ENCODE results near the gene MZT2B.
"Not testable (repeated sequence)": the region's sequence is repeated elsewhere in the genome, so short reads cannot be mapped to it uniquely, and the experiment has no call there.

The MZT2B gene

GRCh38 chr2:130181880-130182682, at the start of gene MZT2B:
MZT2B (plus strand) TSS chr2:130182262; CDS start chr2:130182283, 21 bp downstream.
- DNase-seq (ENCODE audit: low read depth), result peak; percentile 33
- H3K4me3 ChIP-seq (ENCODE audit: low read depth, low read length), result peak within 1 kb of the TSS; percentile 78
- peak; percentile 88 for TF ChIP-seq CTCF (IDR thresholded peaks at IDR 0.05; ENCODE audit: control insufficient read depth, extremely low read depth, insufficient read depth)

DNA sequence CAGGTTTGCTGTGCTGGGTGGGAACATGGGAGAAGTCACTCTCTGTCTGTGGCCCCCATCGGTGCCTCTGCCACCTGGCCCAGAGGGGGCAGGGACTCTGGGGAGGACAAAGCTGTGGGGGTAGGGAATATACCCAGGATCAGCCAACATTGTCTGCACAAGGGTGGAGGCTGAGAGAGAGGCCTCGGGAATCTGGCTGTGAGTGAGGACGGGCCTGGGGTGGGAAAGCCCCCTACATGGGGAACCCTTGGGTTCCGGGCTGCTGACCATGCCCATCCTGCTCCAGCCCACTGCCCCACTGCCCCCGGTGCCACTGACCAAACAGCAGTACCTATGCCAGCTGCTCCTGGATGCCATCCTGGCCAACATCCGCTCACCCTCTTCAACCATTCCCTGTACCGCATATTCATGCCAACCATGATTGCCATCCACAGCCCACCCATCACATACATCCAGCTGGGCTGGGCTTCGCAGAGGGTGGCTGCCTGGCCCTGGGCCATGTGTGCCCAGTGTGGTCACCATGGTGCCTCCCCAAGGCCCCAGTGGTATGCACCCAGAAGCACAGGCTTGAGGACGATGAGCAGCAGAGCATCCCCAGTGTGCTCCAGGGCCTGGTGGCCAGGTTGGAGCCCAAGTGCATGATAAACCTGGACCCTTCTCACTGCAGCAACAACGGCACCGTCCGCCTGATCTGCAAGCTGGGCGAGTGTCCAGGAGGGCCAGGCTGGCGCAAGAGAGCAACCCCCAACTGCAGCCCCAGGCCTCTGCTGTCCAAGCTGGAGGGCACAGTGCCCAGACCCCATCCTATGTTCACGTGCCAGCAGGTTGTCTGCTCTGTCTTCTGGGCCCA, 46.1 kb upstream of the MZT2B start:
- H3K4me3 ChIP-seq (ENCODE audit: low read depth, low read length), result no peak overlapping the region
- no peak for DNase-seq (ENCODE audit: low read depth)
- TF ChIP-seq CTCF (IDR thresholded peaks at IDR 0.05; ENCODE audit: control insufficient read depth, extremely low read depth, insufficient read depth), result no peak

DNA sequence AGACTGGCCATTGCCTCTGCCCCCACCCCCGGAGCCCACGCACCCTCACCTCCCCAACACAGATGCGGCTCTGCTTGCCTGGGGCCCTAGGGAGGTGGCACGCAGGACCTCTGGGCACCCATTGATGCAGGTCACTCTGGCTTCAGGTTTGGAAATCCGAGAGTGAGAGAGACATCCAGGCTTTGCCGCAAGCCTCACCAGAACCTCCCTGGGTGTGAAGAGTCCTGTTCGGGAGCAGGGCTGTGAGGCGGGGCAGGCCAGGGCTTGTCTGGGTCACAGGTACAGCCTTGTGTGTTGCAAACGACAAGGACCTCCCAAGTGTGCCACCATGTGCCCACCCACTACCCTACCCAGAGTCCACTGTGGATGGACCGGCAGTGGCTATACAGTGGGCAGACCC, 45.5 kb upstream of the MZT2B start:
- not testable (repeated sequence) for DNase-seq (ENCODE audit: low read depth); H3K4me3 ChIP-seq (ENCODE audit: low read depth, low read length)

DNA sequence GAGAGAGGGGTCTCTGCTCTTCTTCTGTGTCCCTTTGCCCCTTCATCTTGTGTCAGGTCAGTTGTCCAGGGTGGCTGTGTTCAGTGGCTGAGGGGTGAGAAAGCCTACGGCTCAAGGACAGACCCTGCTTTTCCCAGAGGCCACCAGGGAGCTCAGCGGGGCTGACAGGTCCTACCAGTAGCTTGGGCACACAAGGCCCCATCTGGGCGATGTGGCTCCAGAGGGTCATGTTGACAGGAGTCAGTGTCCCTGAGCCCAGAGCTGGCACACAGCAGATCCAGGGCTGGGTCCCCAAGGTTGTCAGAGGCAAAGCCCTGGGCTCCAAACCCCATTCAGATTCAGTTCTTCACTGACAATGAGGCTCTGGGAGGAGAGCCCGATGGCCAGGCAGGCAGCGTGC, 44.9 kb upstream of the MZT2B start:
- not testable (repeated sequence) for DNase-seq (ENCODE audit: low read depth); H3K4me3 ChIP-seq (ENCODE audit: low read depth, low read length)

DNA sequence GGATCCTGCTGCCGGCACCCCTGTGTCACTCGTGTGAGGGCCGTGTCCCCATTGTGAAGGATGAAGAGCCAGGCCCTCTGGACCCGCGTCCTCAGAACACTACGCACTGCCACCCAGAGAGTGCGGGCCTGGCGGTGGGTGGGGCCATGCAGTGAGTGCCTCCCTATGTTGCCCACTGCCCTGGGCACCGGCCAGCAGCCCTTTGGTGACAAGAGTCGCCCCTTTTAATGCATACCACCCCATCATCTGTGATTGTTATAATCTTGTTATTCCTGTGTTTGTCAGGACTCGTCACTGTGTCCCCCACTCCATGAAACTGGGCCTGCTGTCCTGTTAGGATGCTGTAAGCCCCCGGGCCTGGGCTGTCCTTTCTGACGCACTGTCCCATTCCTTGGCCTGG, 43.7 kb upstream of the MZT2B start:
- not testable (repeated sequence) for H3K4me3 ChIP-seq (ENCODE audit: low read depth, low read length); DNase-seq (ENCODE audit: low read depth)

- H3K4me3 ChIP-seq (ENCODE audit: low read depth, low read length), result not testable (repeated sequence)
- DNase-seq (ENCODE audit: low read depth), result peak; percentile 8
These were observed 43.2 kb upstream of the MZT2B start for GRCh38 chr2:130138841-130139251.

DNA sequence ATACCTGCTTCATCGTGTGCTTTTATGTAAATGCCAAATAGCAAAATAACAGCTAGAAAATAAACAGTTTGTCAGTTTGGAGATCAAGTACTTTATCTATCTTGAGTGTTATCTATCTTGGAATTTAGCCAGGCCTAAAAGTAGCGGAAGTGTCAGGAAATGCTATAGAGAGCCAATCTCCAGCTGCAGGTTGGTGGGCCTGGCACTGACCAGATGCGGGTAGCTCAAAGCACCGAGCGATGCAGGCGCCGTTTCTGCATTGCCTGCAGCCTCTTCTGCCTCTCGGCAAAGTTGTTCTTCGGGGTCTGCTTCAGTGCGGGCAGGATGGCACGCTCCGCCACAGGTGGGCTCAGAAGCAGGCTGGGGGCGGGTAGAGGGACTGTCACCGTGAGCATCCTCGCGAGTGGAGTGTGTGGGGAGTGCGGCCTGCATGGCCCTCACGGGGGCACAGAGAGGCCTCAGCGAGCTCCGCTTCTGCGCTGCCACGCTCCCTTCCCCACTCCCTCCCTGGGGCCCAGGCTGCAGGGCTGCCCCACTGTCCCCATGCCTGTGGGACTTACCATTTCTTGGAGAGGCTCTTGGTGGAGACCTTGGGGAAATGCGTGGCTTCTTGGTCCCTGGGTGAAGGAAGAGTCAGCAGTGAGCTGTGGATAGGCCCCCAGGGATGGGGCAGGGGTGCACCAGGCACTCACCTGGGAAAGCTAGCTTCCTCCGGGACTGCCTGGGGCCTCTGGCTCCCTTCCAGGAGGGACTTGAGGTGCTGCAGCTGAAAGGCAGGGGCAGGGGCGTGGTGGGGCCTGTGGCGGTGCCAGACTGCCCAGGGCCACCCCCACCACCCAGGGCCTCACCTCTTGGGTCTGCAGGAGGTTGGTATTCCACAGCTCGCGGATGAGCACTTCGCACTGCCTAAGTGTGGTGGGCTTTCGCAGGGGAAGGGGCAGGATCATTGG, 42.5 kb upstream of the MZT2B start:
- not testable (repeated sequence) for DNase-seq (ENCODE audit: low read depth)

GRCh38 chr2:130140516-130140915, 41.5 kb upstream of the MZT2B start:
- not testable (repeated sequence) for H3K4me3 ChIP-seq (ENCODE audit: low read depth, low read length); DNase-seq (ENCODE audit: low read depth)

More for the DNA sequence above, 42.5 kb upstream of the MZT2B start:
- H3K4me3 ChIP-seq (ENCODE audit: low read depth, low read length), result not testable (repeated sequence)

DNA sequence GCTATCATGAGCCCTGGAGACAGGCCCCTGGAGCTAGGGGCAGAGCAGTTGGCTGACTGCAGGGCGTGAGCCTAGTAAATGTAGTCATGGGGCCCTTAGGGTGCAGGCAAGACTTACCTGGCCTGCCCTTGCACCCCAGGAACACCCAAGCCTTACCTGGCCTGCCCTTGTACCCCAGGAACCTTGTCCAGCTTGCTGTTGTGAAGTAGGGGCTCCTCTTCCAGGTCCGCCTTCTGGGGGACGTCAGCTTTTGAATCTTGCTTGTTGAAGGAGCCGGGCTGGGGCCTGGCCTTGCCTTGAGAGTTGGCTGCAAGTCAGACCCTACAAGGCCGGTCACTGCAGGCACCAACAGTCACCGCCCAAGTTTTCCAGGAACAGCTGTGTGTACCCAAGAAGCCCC, 41.1 kb upstream of the MZT2B start:
- DNase-seq (ENCODE audit: low read depth), result not testable (repeated sequence)

GRCh38 chr2:130141645-130142370, 40.3 kb upstream of the MZT2B start:
- not testable (repeated sequence) for DNase-seq (ENCODE audit: low read depth); H3K4me3 ChIP-seq (ENCODE audit: low read depth, low read length)

More for the DNA sequence above, 41.1 kb upstream of the MZT2B start:
- not testable (repeated sequence) for H3K4me3 ChIP-seq (ENCODE audit: low read depth, low read length)

DNA sequence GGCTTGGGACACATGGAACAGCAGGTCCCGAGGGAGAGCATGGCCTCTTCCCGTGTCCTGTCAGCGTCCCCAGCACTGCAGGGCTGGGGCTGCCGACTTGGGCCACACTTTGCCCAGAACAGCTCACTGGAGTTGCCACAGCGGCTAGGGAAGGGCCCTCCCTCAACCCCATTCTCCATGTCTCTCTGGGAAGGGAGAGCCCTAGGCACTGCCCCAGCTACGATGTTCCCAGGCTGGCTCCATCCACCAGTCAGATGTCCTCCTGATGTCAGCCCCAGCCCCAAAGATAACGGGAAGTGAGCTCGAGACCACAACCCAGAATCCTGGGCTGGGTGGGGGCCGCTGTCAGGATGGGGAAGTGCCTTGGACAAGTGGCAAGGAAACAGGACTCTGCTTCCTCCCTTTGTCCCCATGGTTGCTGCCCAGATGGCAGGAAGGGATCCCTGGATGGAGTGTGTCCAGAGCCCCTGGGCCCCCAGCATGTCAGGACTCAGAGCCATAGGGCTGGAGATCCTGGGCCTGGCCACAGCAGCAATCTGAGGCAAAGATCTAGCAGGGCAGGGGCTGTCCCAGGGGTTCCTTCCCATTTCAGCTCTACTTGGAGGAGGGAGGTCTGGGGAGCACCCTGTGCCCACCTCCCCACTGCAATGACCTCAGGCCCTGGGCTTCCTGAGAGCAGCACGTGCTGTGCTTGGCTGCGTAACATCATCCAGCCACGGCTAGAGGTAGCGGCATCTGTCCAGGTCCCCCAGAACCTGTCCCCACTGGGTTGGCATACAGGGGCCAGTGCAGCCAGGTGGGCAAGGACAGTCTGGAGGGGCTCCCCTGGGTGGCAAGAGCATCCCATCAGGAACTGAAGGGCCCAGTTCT, 39.4 kb upstream of the MZT2B start:
- H3K4me3 ChIP-seq (ENCODE audit: low read depth, low read length); DNase-seq (ENCODE audit: low read depth): not testable (repeated sequence)

- not testable (repeated sequence) for DNase-seq (ENCODE audit: low read depth); H3K4me3 ChIP-seq (ENCODE audit: low read depth, low read length)
These were observed 38.6 kb upstream of the MZT2B start for GRCh38 chr2:130143266-130144039.

- not testable (repeated sequence) for H3K4me3 ChIP-seq (ENCODE audit: low read depth, low read length); DNase-seq (ENCODE audit: low read depth)
These were observed 37.1 kb upstream of the MZT2B start, which contains the start of gene CCDC74B for GRCh38 chr2:130145006-130145414. CCDC74B (minus strand) TSS chr2:130145112; CDS start chr2:130144996, 116 bp downstream.
